Measurements from ENCODE around the gene TMEM191B. TPM values are rescaled to one million over a fixed set of nuclear protein-coding genes. Genes with fewer than 3 reads are reported as not detected.
"Not testable (repeated sequence)": the region's sequence is repeated elsewhere in the genome, so short reads cannot be mapped to it uniquely, and the experiment has no call there.

The TMEM191B gene
- total RNA-seq, 1 donor from 2014 or later: 0.26 TPM

- not testable (repeated sequence) for H3K27me3 ChIP-seq (ENCODE audit: control insufficient read depth, insufficient read depth, low read length); FAIRE-seq; H3K4me3 ChIP-seq (ENCODE audit: low read depth, low read length); DNase-seq (ENCODE audit: low read depth); H3K36me3 ChIP-seq (ENCODE audit: control insufficient read depth, insufficient read depth, low read length)
Observed at GRCh38 chr22:18577090-18577818, 49.7 kb downstream of the TMEM191B start.

GRCh38 chr22:18577847-18578246, 50.2 kb downstream of the TMEM191B start:
- FAIRE-seq; H3K36me3 ChIP-seq (ENCODE audit: control insufficient read depth, insufficient read depth, low read length); H3K4me3 ChIP-seq (ENCODE audit: low read depth, low read length); DNase-seq (ENCODE audit: low read depth); H3K27me3 ChIP-seq (ENCODE audit: control insufficient read depth, insufficient read depth, low read length): not testable (repeated sequence)

Other genes with a start within 250 kb of the TMEM191B start
- not detected in 2 replicates for gene GGTLC3, start 9.6 kb upstream of the TMEM191B start, total RNA-seq
- gene RIMBP3, start 84.1 kb downstream of the TMEM191B start, total RNA-seq: under 0.01 and 0.13 TPM in 2 replicates

Measured in bronchial epithelial cell (primary cell).